SU-DHL-6 (cell line): ENCODE measurements around the gene RPE65.
"Not testable (repeated sequence)": the region's sequence is repeated elsewhere in the genome, so short reads cannot be mapped to it uniquely, and the experiment has no call there.

Experiments
- H2AFZ ChIP-seq: fragments of 200-600 bp; sonication (generic); 2 replicates; pipeline ENCODE4 v1.6.1; 2014; ENCODE audit warnings: low read depth, mild to moderate bottlenecking, moderate library complexity, mixed read lengths, antibody characterized with exemption, low read length; ENCODE audit not compliant: severe bottlenecking
- H3F3A ChIP-seq: fragments of 200-600 bp; shearing (Covaris generic); 2 replicates; pipeline ENCODE4 v1.6.0; 2016; ENCODE audit warnings: antibody characterized with exemption, mild to moderate bottlenecking; ENCODE audit not compliant: insufficient read depth
- H3K27ac ChIP-seq: fragments of 200-600 bp; sonication (generic); 2 replicates; pipeline ENCODE4 v1.5.1; 2016; ENCODE audit warnings: low read depth, mild to moderate bottlenecking, low read length, moderate library complexity, mixed read lengths
- H3K27me3 ChIP-seq: fragments of 200-600 bp; sonication (generic), shearing (Covaris generic); 2 replicates; pipeline ENCODE4 v1.6.0; 2014; ENCODE audit warnings: mild to moderate bottlenecking, low read length
- H3K36me3 ChIP-seq: fragments of 200-600 bp; sonication (generic); 2 replicates; pipeline ENCODE4 v1.6.1; 2014; ENCODE audit warnings: mild to moderate bottlenecking, low read length, mixed read lengths
- H3K4me2 ChIP-seq: fragments of 300-600, 200-600 bp; shearing (Covaris generic), sonication (generic); 2 replicates; pipeline ENCODE4 v1.6.0; 2014; ENCODE audit warnings: low read length, low read depth, mild to moderate bottlenecking; ENCODE audit not compliant: poor library complexity, severe bottlenecking
- H3K4me3 ChIP-seq: fragments of 200-600 bp; sonication (generic); 2 replicates; pipeline ENCODE4 v1.5.1; 2014; ENCODE audit warnings: antibody characterized with exemption, low read length, mild to moderate bottlenecking, mixed read lengths; ENCODE audit not compliant: insufficient read depth, poor library complexity, severe bottlenecking
- H3K79me2 ChIP-seq: fragments of 200-600 bp; sonication (generic); 2 replicates; pipeline ENCODE4 v1.6.1; 2014; ENCODE audit warnings: mild to moderate bottlenecking, low read length, moderate library complexity; ENCODE audit not compliant: insufficient read depth
- H3K9ac ChIP-seq: fragments of 200-600 bp; sonication (generic); 2 replicates; pipeline ENCODE4 v1.7.0; 2014; ENCODE audit warnings: mild to moderate bottlenecking, low read length
- H3K9me2 ChIP-seq: fragments of 200-600 bp; sonication (generic); replicated peaks from 2 replicates; pipeline ENCODE4 v1.6.1; 2014; ENCODE audit warnings: low read length; ENCODE audit not compliant: insufficient read depth
- H3K9me3 ChIP-seq: fragments of 200-600 bp; sonication (generic); 2 replicates; pipeline ENCODE4 v1.6.1; 2014; ENCODE audit warnings: low read length, mixed read lengths; ENCODE audit not compliant: insufficient read depth
- H4K20me1 ChIP-seq: fragments of 200-600 bp; sonication (generic); 2 replicates; pipeline ENCODE4 v1.6.1; 2014; ENCODE audit warnings: low read depth, mild to moderate bottlenecking, antibody characterized with exemption, low read length, moderate library complexity, mixed read lengths
- CTCF ChIP-seq: fragments of 200-600 bp; sonication (generic); IDR thresholded peaks from one replicate; pipeline ENCODE4 v1.5.1; 2017; ENCODE audit warnings: antibody characterized with exemption, mild to moderate bottlenecking, low read length, moderate library complexity; ENCODE audit not compliant: insufficient read depth, poor library complexity, severe bottlenecking
- EZH2phosphoT487 ChIP-seq: fragments of 200-600 bp; sonication (generic), shearing (Covaris generic); conservative IDR thresholded peaks from 2 replicates; pipeline ENCODE4 v1.6.1; 2018; ENCODE audit warnings: mild to moderate bottlenecking, antibody characterized with exemption, low read length, moderate library complexity, mixed read lengths

The RPE65 gene

DNA sequence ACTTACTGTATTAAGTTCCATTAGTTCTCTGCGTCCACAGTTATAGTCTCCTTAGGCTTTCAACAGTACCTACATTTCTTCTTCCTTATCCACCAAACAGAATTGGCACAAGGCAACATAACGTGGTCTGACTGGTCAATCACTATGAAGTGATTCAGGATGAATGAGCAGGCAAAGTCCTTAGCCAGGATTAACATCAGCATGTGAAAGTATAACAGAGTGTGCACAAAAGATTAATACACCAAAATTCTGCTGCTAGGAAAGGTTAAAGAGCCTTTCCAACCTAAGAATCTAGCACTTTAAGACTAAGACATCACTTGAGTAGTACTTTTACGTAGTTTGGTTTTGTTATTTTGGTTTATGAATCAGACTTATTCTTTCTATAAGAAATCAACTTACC, 31.3 kb upstream of the RPE65 start:
- no peaks in the 10 kb centered on the region for H3K9me3 ChIP-seq
- H3K9me2 ChIP-seq: no peaks in the 10 kb centered on the region
- H3K36me3 ChIP-seq: peaks cover 69% of the 10 kb centered on the region
- H3K27me3 ChIP-seq: no peaks in the 10 kb centered on the region
- no peak overlapping the region for H3K9ac ChIP-seq
- H3K4me2 ChIP-seq: no peak overlapping the region
- no peak overlapping the region for H2AFZ ChIP-seq
- H3K79me2 ChIP-seq: no peaks in the 10 kb centered on the region
- no peak overlapping the region for H3K27ac ChIP-seq
- no peaks in the 10 kb centered on the region; the same call in 1 of the 2 replicates for H3F3A ChIP-seq
- no peaks in the 10 kb centered on the region for H4K20me1 ChIP-seq
- no peak overlapping the region for H3K4me3 ChIP-seq
- TF ChIP-seq CTCF (no peak), EZH2phosphoT487 (no peak)

GRCh38 chr1:68479501-68479900, 29.7 kb upstream of the RPE65 start:
- no peak overlapping the region for H3K9ac ChIP-seq
- H2AFZ ChIP-seq: no peak overlapping the region
- H3K4me3 ChIP-seq: no peak overlapping the region
- no peaks in the 10 kb centered on the region for H3K9me2 ChIP-seq
- peaks cover 2% of the 10 kb centered on the region; the same call in 1 of the 2 replicates for H3F3A ChIP-seq
- H4K20me1 ChIP-seq: no peaks in the 10 kb centered on the region
- no peak overlapping the region for H3K4me2 ChIP-seq
- TF ChIP-seq CTCF: no peak
- TF ChIP-seq EZH2phosphoT487: no peak
- H3K36me3 ChIP-seq: peaks cover 66% of the 10 kb centered on the region
- no peaks in the 10 kb centered on the region for H3K79me2 ChIP-seq
- H3K9me3 ChIP-seq: no peaks in the 10 kb centered on the region
- no peaks in the 10 kb centered on the region for H3K27me3 ChIP-seq
- no peak overlapping the region for H3K27ac ChIP-seq

DNA sequence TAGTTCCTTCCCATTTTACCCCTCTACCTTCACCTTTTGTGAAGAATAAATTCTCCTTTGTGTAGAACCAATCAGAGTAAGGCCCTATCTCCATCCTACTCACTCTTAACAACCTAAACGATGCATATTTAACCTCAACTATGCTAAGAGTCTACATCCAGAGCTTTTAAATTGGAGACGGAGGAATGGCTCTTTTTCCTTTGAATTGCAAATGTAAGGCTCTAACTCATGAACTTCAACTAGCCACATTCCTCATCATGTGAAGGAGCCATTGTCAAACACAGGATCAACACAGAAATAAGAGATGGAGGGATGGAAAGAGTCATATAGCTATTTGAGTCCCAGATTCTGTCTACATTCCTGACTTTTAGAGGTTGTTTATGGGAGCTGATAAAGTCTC, 28.9 kb upstream of the RPE65 start:
- Histone ChIP-seq H3K27me3 (no peaks in the 10 kb centered on the region), H4K20me1 (no peaks in the 10 kb centered on the region), H3K4me2 (no peak overlapping the region), H3K36me3 (peaks cover 59% of the 10 kb centered on the region), H3K27ac (no peak overlapping the region), H3K4me3 (no peak overlapping the region), H3K9ac (no peak overlapping the region), H3K79me2 (no peaks in the 10 kb centered on the region), H2AFZ (no peak overlapping the region), H3K9me2 (no peaks in the 10 kb centered on the region), H3K9me3 (no peaks in the 10 kb centered on the region), H3F3A (peaks cover 6% of the 10 kb centered on the region; the same call in 1 of the 2 replicates)
- TF ChIP-seq EZH2phosphoT487 (no peak), CTCF (no peak)

- peaks cover 47% of the 10 kb centered on the region for H3K36me3 ChIP-seq
These were observed 26.9 kb upstream of the RPE65 start for GRCh38 chr1:68476626-68477025.

More at GRCh38 chr1:68476626-68477025, 26.9 kb upstream of the RPE65 start:
- not testable (repeated sequence) for H3K4me3 ChIP-seq, H2AFZ ChIP-seq, H3F3A ChIP-seq, H3K27ac ChIP-seq, H3K79me2 ChIP-seq, H4K20me1 ChIP-seq, H3K9me2 ChIP-seq, H3K27me3 ChIP-seq, H3K4me2 ChIP-seq, H3K9me3 ChIP-seq, H3K9ac ChIP-seq
